Astrocyte (in vitro differentiated cells and primary cell): ENCODE data around the gene SMAD3.

ENCODE experiments used
- CTCF ChIP-seq: IDR thresholded peaks from 2 replicates; pipeline ENCODE4 v1.5.1; 2011; ENCODE audit warnings: low read depth, mild to moderate bottlenecking, inconsistent platforms, low read length, moderate library complexity; ENCODE audit not compliant: insufficient read depth
- EZH2 ChIP-seq: IDR thresholded peaks from 2 replicates; pipeline ENCODE4 v1.6.1; 2012; ENCODE audit warnings: mild to moderate bottlenecking, low read length, inconsistent platforms; ENCODE audit not compliant: insufficient read depth

DNA sequence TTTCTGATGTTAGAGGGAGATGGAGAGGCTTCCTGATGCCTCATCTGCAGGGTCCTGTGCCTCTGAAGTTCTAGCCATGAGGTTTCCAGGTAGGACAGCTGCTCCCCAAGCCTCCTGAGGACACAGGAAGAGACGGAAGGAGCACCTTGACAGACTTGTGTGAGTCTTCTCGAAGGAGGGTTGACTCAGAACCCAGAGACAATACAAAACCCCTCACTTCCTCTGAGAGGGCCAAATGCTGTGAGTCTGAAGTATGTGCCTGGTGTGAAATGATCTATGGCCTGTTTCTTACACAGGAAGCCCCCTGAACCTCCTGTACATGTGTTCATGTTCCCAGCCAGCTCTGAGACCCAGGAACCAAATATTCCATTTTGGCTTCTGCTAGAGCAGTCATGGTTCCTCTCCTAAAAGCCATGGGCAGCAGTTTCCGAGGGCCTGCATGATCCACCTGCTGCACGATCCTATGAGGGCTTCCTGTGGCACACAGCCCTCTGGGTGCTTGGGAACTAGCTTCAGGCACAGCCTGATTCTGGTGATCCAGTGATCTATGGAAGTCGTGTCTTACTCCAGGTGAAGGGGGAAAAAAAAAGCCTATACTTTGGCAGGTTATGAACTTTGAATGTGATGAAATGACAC, 126.9 kb downstream of the SMAD3 start:
- TF ChIP-seq CTCF = no peak
- TF ChIP-seq EZH2 = no peak
